HUDEP-2 (cell line): Measurements from ENCODE around the gene CTAGE9.
"Not testable (repeated sequence)": the region's sequence is repeated elsewhere in the genome, so short reads cannot be mapped to it uniquely, and the experiment has no call there.

ENCODE experiments used
- DNase-seq, 76 experiments: peaks; one replicate each; lab custom pipeline; 2025; ENCODE audit not compliant: unreplicated experiment in 76 of 76; lab: John Stamatoyannopoulos, UW

CTAGE9 gene

GRCh38 chr6:131729550-131729949 lies 18.7 kb upstream of the CTAGE9 start:
- DNase-seq: no peak

GRCh38 chr6:131728296-131728939 lies 17.6 kb upstream of the CTAGE9 start:
- no peak for DNase-seq

- no peak for DNase-seq
Measured at GRCh38 chr6:131727868-131728267, 17.1 kb upstream of the CTAGE9 start.

GRCh38 chr6:131727467-131727866 lies 16.6 kb upstream of the CTAGE9 start:
- no peak for DNase-seq

GRCh38 chr6:131724114-131724513 lies 13.3 kb upstream of the CTAGE9 start:
- DNase-seq: no peak

GRCh38 chr6:131721161-131721560 lies 10.3 kb upstream of the CTAGE9 start:
- no peak for DNase-seq

- no peak for DNase-seq
Measured at GRCh38 chr6:131717836-131718542, 7.2 kb upstream of the CTAGE9 start.

- DNase-seq: not testable (repeated sequence)
Measured at GRCh38 chr6:131715567-131715966, 4.8 kb upstream of the CTAGE9 start.

- not testable (repeated sequence) for DNase-seq
Measured at GRCh38 chr6:131703905-131704304, 6.9 kb downstream of the CTAGE9 start.

- DNase-seq: not testable (repeated sequence)
Measured at GRCh38 chr6:131700851-131701250, 10.0 kb downstream of the CTAGE9 start.

GRCh38 chr6:131696956-131697355 lies 13.9 kb downstream of the CTAGE9 start:
- DNase-seq: no peak

GRCh38 chr6:131694832-131695426 lies 15.9 kb downstream of the CTAGE9 start:
- peak in 38 of 76 experiments; percentile 2 to 58 (median 27) for DNase-seq

- DNase-seq: no peak
Measured at GRCh38 chr6:131693384-131693783, 17.4 kb downstream of the CTAGE9 start.

GRCh38 chr6:131692589-131692988 lies 18.2 kb downstream of the CTAGE9 start:
- DNase-seq: no peak

- DNase-seq: no peak
Measured at GRCh38 chr6:131692031-131692430, 18.8 kb downstream of the CTAGE9 start.

GRCh38 chr6:131688286-131688685 lies 22.5 kb downstream of the CTAGE9 start:
- no peak for DNase-seq

- DNase-seq: no peak
Measured at GRCh38 chr6:131687022-131687421, 23.8 kb downstream of the CTAGE9 start.

- DNase-seq: no peak
Measured at GRCh38 chr6:131685266-131685780, 25.5 kb downstream of the CTAGE9 start.

GRCh38 chr6:131683479-131683878 lies 27.3 kb downstream of the CTAGE9 start:
- no peak for DNase-seq

GRCh38 chr6:131682442-131682841 lies 28.4 kb downstream of the CTAGE9 start:
- no peak for DNase-seq

- DNase-seq: no peak
Measured at GRCh38 chr6:131681585-131681984, 29.2 kb downstream of the CTAGE9 start.

GRCh38 chr6:131680868-131681267 lies 29.9 kb downstream of the CTAGE9 start:
- DNase-seq: no peak
